Liver (tissue), 3 donors: Measurements from ENCODE around the gene FRYL.

Experiments used
- RAD21 ChIP-seq, 2 donors: IDR thresholded peaks; 2 replicates each; pipeline ENCODE4 v1.6.1; 2016; ENCODE audit warnings: antibody characterized with exemption in 2 of 2, mild to moderate bottlenecking in 2 of 2
- RXRA ChIP-seq, 2 donors: IDR thresholded peaks; 2 replicates each; pipeline ENCODE4 v1.6.1; 2017 to 2018; ENCODE audit warnings: antibody characterized with exemption in 2 of 2, mild to moderate bottlenecking in 1 of 2
- TAF1 ChIP-seq: conservative IDR thresholded peaks from 2 replicates; pipeline ENCODE4 v1.6.1; 2016; ENCODE audit warnings: antibody characterized with exemption, mild to moderate bottlenecking
- TF ChIP-seq, protein P1 (sequence below): fragments of 150-350 bp; IDR thresholded peaks from 2 replicates; pipeline ENCODE4 v1.5.1; 2017; ENCODE audit warnings: improper control_type of control experiment, low read depth, low read length; ENCODE audit not compliant: missing input control
- donor health status: healthy.
- donor health status: healthy.

- TF ChIP-seq RXRA (IDR thresholded peaks at IDR 0.05): no peak
- TF ChIP-seq RAD21 (IDR thresholded peaks at IDR 0.05): no peak
- TF ChIP-seq TAF1: no peak
- TF ChIP-seq, protein P1, sequence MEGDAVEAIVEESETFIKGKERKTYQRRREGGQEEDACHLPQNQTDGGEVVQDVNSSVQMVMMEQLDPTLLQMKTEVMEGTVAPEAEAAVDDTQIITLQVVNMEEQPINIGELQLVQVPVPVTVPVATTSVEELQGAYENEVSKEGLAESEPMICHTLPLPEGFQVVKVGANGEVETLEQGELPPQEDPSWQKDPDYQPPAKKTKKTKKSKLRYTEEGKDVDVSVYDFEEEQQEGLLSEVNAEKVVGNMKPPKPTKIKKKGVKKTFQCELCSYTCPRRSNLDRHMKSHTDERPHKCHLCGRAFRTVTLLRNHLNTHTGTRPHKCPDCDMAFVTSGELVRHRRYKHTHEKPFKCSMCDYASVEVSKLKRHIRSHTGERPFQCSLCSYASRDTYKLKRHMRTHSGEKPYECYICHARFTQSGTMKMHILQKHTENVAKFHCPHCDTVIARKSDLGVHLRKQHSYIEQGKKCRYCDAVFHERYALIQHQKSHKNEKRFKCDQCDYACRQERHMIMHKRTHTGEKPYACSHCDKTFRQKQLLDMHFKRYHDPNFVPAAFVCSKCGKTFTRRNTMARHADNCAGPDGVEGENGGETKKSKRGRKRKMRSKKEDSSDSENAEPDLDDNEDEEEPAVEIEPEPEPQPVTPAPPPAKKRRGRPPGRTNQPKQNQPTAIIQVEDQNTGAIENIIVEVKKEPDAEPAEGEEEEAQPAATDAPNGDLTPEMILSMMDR: no peak
Observed at GRCh38 chr4:48620093-48620492, 160.0 kb downstream of the FRYL start.
